Activated gamma-delta T cell treated with Interleukin-2 at 50 U/mL for 16 hours (primary cell): ENCODE measurements around the gene RSBN1L.
A peak's percentile ranks its signal among the peaks of the same experiment; 100 is the strongest.
"Not testable (repeated sequence)": the region's sequence is repeated elsewhere in the genome, so short reads cannot be mapped to it uniquely, and the experiment has no call there.

Source experiments
- DNase-seq: peaks from one replicate; pipeline ENCODE4 v3.0.0-alpha.2; 2020

The RSBN1L gene

DNA sequence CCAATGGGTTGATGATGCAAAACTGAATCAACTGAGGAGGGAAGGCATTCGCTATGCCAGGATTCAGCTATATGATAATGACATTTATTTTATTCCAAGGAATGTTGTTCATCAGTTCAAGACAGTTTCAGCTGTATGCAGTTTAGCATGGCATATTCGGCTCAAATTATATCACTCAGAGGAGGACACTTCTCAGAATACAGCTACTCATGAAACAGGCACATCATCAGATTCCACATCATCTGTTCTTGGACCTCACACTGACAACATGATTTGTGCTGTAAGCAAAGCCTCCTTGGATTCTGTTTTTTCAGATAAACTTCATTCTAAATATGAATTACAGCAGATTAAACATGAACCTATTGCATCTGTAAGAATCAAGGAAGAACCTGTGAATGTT lies 82.3 kb downstream of the RSBN1L start:
- DNase-seq = no peak

DNA sequence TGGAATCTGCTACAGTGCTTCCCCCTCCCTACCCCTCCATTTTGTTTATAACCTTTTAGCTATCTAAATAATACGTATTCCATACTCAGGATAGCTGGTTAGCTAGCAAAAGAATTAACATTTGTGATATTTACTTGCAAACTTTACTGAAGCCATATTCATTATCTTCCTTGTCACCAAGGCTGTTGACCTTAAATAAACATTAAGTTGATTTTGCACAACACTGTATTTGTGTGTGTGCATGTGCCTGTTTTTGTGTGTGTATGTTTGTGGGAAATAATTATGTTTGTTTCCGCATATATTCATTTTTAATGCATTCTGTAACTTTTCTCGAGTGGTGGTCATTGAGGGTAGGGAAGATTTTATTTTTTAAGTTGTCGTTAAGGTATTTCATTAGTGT lies 86.1 kb downstream of the RSBN1L start:
- no peak for DNase-seq

DNA sequence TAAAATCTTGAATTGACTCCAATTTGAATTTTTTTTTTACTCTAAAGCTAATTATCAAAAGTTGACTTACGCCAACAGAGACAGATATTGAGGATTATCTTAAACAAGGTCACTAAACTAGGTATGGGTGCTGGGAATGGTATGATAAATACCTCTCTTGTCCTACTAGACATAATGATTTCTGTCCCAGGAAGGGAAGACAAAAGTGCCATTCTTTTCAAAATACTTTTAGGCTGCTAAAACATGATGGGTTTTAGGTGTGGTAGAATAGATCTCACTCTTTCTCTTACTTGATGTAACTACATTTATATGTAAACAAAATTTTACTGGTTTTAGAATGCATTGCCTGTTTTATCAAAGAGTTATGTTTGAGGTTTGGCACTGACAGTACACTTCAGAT lies 86.9 kb downstream of the RSBN1L start:
- DNase-seq = no peak

GRCh38 chr7:77783545-77783944 lies 87.3 kb downstream of the RSBN1L start:
- no peak for DNase-seq

- not testable (repeated sequence) for DNase-seq
Observed at GRCh38 chr7:77784426-77784825, 88.2 kb downstream of the RSBN1L start.

- DNase-seq = no peak
Observed at GRCh38 chr7:77786018-77786417, 89.8 kb downstream of the RSBN1L start.

DNA sequence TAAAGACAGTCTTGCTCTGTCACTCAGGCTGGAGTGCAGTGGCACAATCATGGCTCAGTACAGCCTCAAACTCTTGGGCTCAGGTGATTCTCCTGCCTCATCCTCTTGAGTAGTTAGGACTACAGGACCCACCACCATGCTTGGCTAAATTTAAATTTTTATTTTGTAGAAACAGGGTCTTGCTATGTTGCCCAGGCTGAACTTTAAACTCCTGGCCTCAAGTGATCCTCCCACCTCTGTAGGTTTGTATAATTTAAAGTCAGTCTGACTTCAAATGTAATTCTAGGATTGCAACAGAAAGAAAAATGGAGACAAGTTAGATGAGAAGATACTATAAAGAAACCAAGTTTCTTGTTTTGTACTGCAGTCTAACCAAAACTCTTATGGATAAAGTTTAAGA lies 90.5 kb downstream of the RSBN1L start:
- DNase-seq = no peak

DNA sequence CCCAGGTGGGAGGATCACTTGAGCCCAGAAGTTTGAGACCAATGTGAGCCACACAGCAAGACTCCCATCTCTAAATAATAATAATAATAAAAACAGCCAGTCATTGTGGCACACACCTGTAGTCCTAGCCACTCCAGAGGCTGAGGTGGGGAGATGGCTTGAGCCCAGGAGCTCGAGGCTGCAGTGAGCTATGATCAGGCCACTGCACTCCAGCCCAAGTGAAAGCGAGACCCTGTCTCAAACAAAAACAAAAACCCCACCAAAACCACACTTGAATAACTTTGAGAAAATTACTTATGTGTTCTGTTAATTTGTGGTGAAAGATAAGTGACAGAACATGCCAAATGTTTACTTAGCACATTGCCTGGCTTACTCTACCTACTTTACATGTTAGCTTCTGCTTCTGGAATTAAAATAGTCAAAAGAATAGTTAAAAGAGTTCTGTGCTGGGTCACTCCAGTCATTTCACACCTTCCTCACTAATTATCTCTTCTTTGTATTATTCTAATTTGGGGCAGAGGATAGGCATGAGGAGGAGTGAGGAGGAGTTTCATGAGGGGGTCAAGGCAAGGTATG lies 92.2 kb downstream of the RSBN1L start:
- DNase-seq = no peak

- DNase-seq = no peak
Observed at GRCh38 chr7:77791336-77791735, 95.1 kb downstream of the RSBN1L start.

DNA sequence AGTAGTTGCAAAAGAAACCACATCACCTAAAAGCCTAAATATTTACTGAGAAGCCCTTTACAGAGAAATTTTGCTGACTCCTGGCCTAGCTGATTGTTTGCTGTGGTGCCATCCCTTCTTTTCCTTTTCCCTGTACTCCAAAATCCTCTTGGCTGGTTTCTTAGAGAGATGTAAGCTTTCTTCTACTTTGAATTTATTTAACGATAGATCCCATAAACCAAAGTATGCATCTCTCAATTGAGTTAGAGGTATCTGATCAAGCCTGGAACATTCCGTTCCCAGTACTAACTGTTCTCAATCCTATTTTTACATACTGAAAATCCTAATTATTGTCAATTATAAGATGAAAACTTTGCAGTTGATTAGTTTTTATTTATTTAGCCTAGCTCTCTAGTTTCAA lies 95.7 kb downstream of the RSBN1L start:
- no peak for DNase-seq

DNA sequence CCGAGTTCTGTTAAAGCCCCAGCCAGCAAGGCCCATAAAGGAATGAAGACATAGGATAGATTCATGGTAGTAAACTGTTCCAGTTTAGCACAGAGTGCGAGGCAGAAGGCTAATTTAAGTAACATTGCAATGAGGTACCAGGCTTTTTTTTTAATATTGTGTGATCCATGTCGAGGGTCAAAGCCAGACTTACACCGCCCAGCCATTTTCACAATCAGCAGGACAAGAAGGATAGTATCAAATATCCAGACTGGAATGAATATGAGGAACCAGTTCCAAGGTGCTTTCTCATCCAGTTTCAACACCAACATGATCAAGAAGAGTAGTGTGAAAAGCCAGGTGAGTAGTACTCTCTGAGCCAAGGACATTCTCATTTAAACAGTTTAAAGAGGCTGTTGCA lies 97.7 kb downstream of the RSBN1L start:
- DNase-seq = no peak

GRCh38 chr7:77796109-77796508 lies 99.8 kb downstream of the RSBN1L start:
- DNase-seq = no peak

DNA sequence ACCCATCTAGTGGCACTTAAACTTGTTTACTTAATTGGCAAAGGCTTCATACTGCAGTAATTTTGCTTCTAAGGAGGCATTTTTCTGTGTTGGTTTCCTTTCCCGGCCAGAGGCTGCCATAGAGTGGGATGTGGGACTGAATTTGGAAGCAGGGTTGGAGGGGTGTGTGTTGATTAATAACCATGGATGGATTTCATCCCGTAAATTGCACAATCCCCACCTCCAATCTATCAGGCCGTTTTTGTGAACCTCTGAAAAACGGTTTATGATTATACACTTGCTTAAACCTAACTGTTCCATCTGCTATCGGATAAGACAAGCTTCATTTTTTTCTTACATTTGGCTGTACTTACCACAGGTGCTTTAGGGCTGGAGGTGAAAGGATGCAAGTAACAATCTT lies 100.7 kb downstream of the RSBN1L start:
- no peak for DNase-seq

DNA sequence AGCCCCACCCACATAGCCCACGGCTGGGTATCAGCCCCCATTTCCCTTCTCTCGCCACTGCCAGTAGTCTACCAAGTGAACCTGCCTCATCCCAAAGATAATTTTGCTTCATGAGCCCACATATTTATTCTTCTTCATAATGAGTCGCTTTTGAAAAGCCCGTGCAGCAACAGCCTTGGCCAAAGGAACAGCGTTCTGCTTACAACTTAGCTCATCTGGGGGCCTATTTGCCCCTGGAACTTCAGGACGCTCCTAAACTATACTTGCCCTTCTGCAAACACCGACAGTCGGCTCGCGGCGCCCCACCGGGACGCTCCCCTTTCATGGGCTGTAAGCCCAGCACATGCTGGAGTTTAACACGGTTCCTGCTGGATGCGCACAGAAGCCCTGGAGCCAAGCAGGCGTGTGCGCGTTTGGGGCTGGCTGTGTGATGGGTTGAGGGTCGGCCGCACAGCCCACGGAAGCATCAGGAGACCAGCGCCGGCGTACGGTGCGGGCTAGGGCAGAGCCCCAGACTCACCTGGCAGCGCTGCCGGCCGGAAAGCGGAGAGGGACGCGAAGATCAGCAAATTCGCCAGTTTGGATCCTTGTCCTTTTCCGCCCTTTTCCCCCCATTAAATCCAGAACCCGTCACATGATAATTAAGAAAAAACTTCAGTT lies 101.6 kb downstream of the RSBN1L start:
- no peak for DNase-seq

- peak; percentile 90 for DNase-seq
Observed at GRCh38 chr7:77798394-77799077, 102.3 kb downstream of the RSBN1L start, which contains the start of the genes PHTF2 and TMEM60. Gene PHTF2, plus strand, starts transcription at chr7:77798773. Gene TMEM60, minus strand, starts transcription at chr7:77798434. Its CDS starts 4,061 bp downstream, at chr7:77794373.

- DNase-seq = peak; percentile 10
Observed at GRCh38 chr7:77799078-77799964, 103.1 kb downstream of the RSBN1L start.

GRCh38 chr7:77800158-77800557 lies 103.9 kb downstream of the RSBN1L start:
- no peak for DNase-seq

DNA sequence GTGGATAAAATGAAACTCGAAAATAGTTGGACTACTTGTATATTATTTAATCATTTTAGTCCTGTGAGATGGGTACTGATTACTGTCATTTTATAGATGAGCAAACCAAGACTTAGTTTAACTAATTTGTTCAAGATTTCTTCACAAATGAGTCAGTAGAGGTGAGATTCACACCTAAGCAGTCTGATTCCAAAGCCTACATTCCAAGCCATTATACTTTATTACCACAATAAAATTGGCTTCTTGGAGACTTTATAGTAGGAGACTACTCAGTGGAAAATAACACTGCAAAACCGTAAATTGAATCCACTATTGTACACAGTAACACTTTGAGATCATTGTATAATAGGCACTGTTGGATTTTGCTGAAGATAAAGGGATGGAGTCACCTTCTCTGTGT lies 104.5 kb downstream of the RSBN1L start:
- no peak for DNase-seq

- DNase-seq = no peak
Observed at GRCh38 chr7:77802557-77803405, 106.5 kb downstream of the RSBN1L start.

GRCh38 chr7:77806425-77806824 lies 110.2 kb downstream of the RSBN1L start:
- no peak for DNase-seq

DNA sequence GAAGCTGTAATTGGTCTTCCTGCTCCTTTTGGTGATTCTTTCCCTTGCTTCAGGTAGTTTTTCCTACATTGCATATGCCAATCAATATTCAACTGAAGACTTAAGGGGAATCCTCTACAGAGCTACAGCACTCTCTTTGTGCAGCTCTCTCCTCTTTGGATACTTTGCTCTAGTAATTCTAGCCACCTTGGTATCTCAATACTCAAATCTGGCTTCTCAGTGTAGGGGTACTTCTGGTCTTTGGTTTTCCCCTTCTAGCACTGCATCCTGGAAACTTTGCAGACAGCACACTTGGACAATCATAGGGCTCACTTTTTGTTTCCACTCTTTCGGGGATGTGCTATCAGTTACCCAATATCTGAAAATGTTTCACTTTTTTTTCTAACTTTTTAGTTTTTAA lies 112.3 kb downstream of the RSBN1L start:
- DNase-seq = no peak
